Measurements from ENCODE around the gene AFF3.

The AFF3 gene

GRCh38 chr2:99898336-99899048, 243.9 kb downstream of the AFF3 start:
- no peaks in the 10 kb centered on the region for H4K20me1 ChIP-seq (ENCODE audit: insufficient read depth, low read length)
- H3K79me2 ChIP-seq (ENCODE audit: low read length) = no peaks in the 10 kb centered on the region
- no peak overlapping the region for H3K4me2 ChIP-seq (ENCODE audit: low read depth, low read length)
- no peak overlapping the region for H2AFZ ChIP-seq (ENCODE audit: low read length)
- H3K27ac ChIP-seq (ENCODE audit: low read length) = no peak overlapping the region
- H3K9ac ChIP-seq (ENCODE audit: low read length) = no peak overlapping the region
- H3K27me3 ChIP-seq (replicated peaks; ENCODE audit: insufficient read depth, low read length) = no peaks in the 10 kb centered on the region
- H3K4me3 ChIP-seq (ENCODE audit: low read length) = no peak overlapping the region
- H3K9me3 ChIP-seq (replicated peaks; ENCODE audit: insufficient read depth, low read length) = no peaks in the 10 kb centered on the region
- no peaks in the 10 kb centered on the region for H3K36me3 ChIP-seq (replicated peaks; ENCODE audit: insufficient read depth, low read length)
- H3K4me1 ChIP-seq (ENCODE audit: low read length) = no peaks in the 10 kb centered on the region
- H3F3A ChIP-seq (ENCODE audit: insufficient read depth, low read length) = no peaks in the 10 kb centered on the region
- no peak for TF ChIP-seq CTCF (IDR thresholded peaks at IDR 0.05; ENCODE audit: low read length)
- no peaks in the 10 kb centered on the region for H3K9me2 ChIP-seq (replicated peaks; ENCODE audit: insufficient read depth, low read length)
- DNase-seq = no peak

- TF ChIP-seq EZH2phosphoT487 (IDR thresholded peaks at IDR 0.05; ENCODE audit: low read length) (no peak), CTCF (IDR thresholded peaks at IDR 0.05; ENCODE audit: low read length) (no peak), EZH2 (optimal IDR thresholded peaks at IDR 0.05; ENCODE audit: low read depth, low read length) (no peak)
Observed at GRCh38 chr2:99891428-99891780, 251.0 kb downstream of the AFF3 start.

GRCh38 chr2:99890568-99891427, 251.6 kb downstream of the AFF3 start:
- Histone ChIP-seq H3K9me2 (replicated peaks; ENCODE audit: insufficient read depth, low read length) (no peaks in the 10 kb centered on the region), H2AFZ (ENCODE audit: low read length) (no peak overlapping the region)

More at GRCh38 chr2:99891428-99891780, 251.0 kb downstream of the AFF3 start:
- Histone ChIP-seq H3K4me1 (ENCODE audit: low read length) (no peaks in the 10 kb centered on the region), H3K4me3 (ENCODE audit: low read length) (no peak overlapping the region), H3K27me3 (replicated peaks; ENCODE audit: insufficient read depth, low read length) (no peaks in the 10 kb centered on the region), H3K9me2 (replicated peaks; ENCODE audit: insufficient read depth, low read length) (no peaks in the 10 kb centered on the region), H4K20me1 (ENCODE audit: insufficient read depth, low read length) (no peaks in the 10 kb centered on the region), H3K9me3 (replicated peaks; ENCODE audit: insufficient read depth, low read length) (no peaks in the 10 kb centered on the region), H3K9ac (ENCODE audit: low read length) (no peak overlapping the region), H3K79me2 (ENCODE audit: low read length) (no peaks in the 10 kb centered on the region), H3K36me3 (replicated peaks; ENCODE audit: insufficient read depth, low read length) (no peaks in the 10 kb centered on the region), H2AFZ (ENCODE audit: low read length) (no peak overlapping the region), H3K4me2 (ENCODE audit: low read depth, low read length) (no peak overlapping the region), H3F3A (ENCODE audit: insufficient read depth, low read length) (no peaks in the 10 kb centered on the region), H3K27ac (ENCODE audit: low read length) (no peak overlapping the region)
- DNase-seq = no peak

More at GRCh38 chr2:99890568-99891427, 251.6 kb downstream of the AFF3 start:
- no peaks in the 10 kb centered on the region for H3F3A ChIP-seq (ENCODE audit: insufficient read depth, low read length)
- TF ChIP-seq EZH2phosphoT487 (IDR thresholded peaks at IDR 0.05; ENCODE audit: low read length) (no peak), CTCF (IDR thresholded peaks at IDR 0.05; ENCODE audit: low read length) (no peak), EZH2 (optimal IDR thresholded peaks at IDR 0.05; ENCODE audit: low read depth, low read length) (no peak)
- no peak for DNase-seq
- H3K36me3 ChIP-seq (replicated peaks; ENCODE audit: insufficient read depth, low read length) = no peaks in the 10 kb centered on the region
- H4K20me1 ChIP-seq (ENCODE audit: insufficient read depth, low read length) = no peaks in the 10 kb centered on the region
- no peak overlapping the region for H3K4me2 ChIP-seq (ENCODE audit: low read depth, low read length)
- no peak overlapping the region for H3K4me3 ChIP-seq (ENCODE audit: low read length)
- H3K9ac ChIP-seq (ENCODE audit: low read length) = no peak overlapping the region
- no peaks in the 10 kb centered on the region for H3K4me1 ChIP-seq (ENCODE audit: low read length)
- H3K79me2 ChIP-seq (ENCODE audit: low read length) = no peaks in the 10 kb centered on the region
- no peaks in the 10 kb centered on the region for H3K27me3 ChIP-seq (replicated peaks; ENCODE audit: insufficient read depth, low read length)
- H3K9me3 ChIP-seq (replicated peaks; ENCODE audit: insufficient read depth, low read length) = no peaks in the 10 kb centered on the region
- H3K27ac ChIP-seq (ENCODE audit: low read length) = no peak overlapping the region
